GM12801 (cell line): ENCODE data around the gene TERT.

Source experiments
- CTCF ChIP-seq: IDR thresholded peaks from one replicate; pipeline ENCODE4 v1.5.1; 2011; ENCODE audit warnings: control low read depth; ENCODE audit not compliant: insufficient read length; ENCODE audit errors: extremely low read depth

The TERT gene

GRCh38 chr5:1235379-1235778 is 59.5 kb downstream of the TERT start:
- no peak for TF ChIP-seq CTCF

GRCh38 chr5:1232780-1233179 is 62.1 kb downstream of the TERT start:
- no peak for TF ChIP-seq CTCF

GRCh38 chr5:1231354-1231905 is 63.4 kb downstream of the TERT start:
- TF ChIP-seq CTCF: no peak

- no peak for TF ChIP-seq CTCF
Observed at GRCh38 chr5:1230551-1230950, 64.3 kb downstream of the TERT start.

- no peak for TF ChIP-seq CTCF
Observed at GRCh38 chr5:1229822-1230221, 65.0 kb downstream of the TERT start.

- TF ChIP-seq CTCF: no peak
Observed at GRCh38 chr5:1228120-1228519, 66.7 kb downstream of the TERT start.

- no peak for TF ChIP-seq CTCF
Observed at GRCh38 chr5:1227667-1228066, 67.2 kb downstream of the TERT start.
